IMR-90 (cell line): ENCODE results near the gene PRDM15.

Experiments
- BHLHE40 ChIP-seq: fragments of 150-350 bp; IDR thresholded peaks from 2 replicates; pipeline ENCODE4 v1.6.1; 2016; ENCODE audit warnings: mild to moderate bottlenecking, low read depth, low read length
- CEBPB ChIP-seq: IDR thresholded peaks from 2 replicates; pipeline ENCODE4 v1.6.1; 2012; ENCODE audit warnings: low read depth, low read length, improper control_type of control experiment
- CHD1 ChIP-seq: IDR thresholded peaks from 2 replicates; pipeline ENCODE4 v1.6.1; 2012; ENCODE audit warnings: low read depth, low read length, improper control_type of control experiment
- CTCF ChIP-seq: conservative IDR thresholded peaks from 2 replicates; pipeline ENCODE4 v1.5.1; 2012; ENCODE audit warnings: mild to moderate bottlenecking, low read depth, low read length, improper control_type of control experiment
- ELK1 ChIP-seq: fragments of 150-350 bp; IDR thresholded peaks from 2 replicates; pipeline ENCODE4 v1.6.1; 2016; ENCODE audit warnings: low read depth, mild to moderate bottlenecking, low read length, moderate library complexity, borderline replicate concordance
- FOS ChIP-seq: fragments of 150-350 bp; IDR thresholded peaks from 2 replicates; pipeline ENCODE4 v1.6.1; 2016; ENCODE audit warnings: low read depth, low read length
- MAFK ChIP-seq: IDR thresholded peaks from 2 replicates; pipeline ENCODE4 v1.6.1; 2012; ENCODE audit warnings: low read depth, low read length, improper control_type of control experiment
- MAZ ChIP-seq: IDR thresholded peaks from 2 replicates; pipeline ENCODE4 v1.6.1; 2012; ENCODE audit warnings: low read depth, mild to moderate bottlenecking, low read length, improper control_type of control experiment, moderate library complexity, borderline replicate concordance
- MXI1 ChIP-seq: IDR thresholded peaks from 2 replicates; pipeline ENCODE4 v1.6.1; 2012; ENCODE audit warnings: low read depth, mild to moderate bottlenecking, low read length, moderate library complexity, borderline replicate concordance
- POLR2A ChIP-seq: IDR thresholded peaks from 2 replicates; pipeline ENCODE4 v1.6.1; 2012; ENCODE audit warnings: mild to moderate bottlenecking, low read depth, low read length
- RAD21 ChIP-seq: IDR thresholded peaks from 2 replicates; pipeline ENCODE4 v1.6.1; 2012; ENCODE audit warnings: low read length, improper control_type of control experiment
- RCOR1 ChIP-seq: IDR thresholded peaks from 2 replicates; pipeline ENCODE4 v1.6.1; 2012; ENCODE audit warnings: mild to moderate bottlenecking, low read length, improper control_type of control experiment; ENCODE audit not compliant: insufficient replicate concordance
- SMC3 ChIP-seq: fragments of 150-350 bp; IDR thresholded peaks from 2 replicates; pipeline ENCODE4 v1.6.1; 2016; ENCODE audit warnings: low read depth, mild to moderate bottlenecking, antibody characterized with exemption, low read length, moderate library complexity
- USF2 ChIP-seq: fragments of 150-350 bp; IDR thresholded peaks from 2 replicates; pipeline ENCODE4 v1.6.1; 2017; ENCODE audit warnings: mild to moderate bottlenecking, antibody characterized with exemption, low read length, low read depth

GRCh38 chr21:41821756-41822431, 57.2 kb downstream of the PRDM15 start:
- no peak for TF ChIP-seq FOS
- no peak for TF ChIP-seq SMC3
- TF ChIP-seq POLR2A, result no peak
- TF ChIP-seq RAD21, result no peak
- no peak for TF ChIP-seq BHLHE40
- no peak for TF ChIP-seq CTCF
- TF ChIP-seq CHD1, result no peak
- no peak for TF ChIP-seq USF2
- no peak for TF ChIP-seq MXI1
- no peak for TF ChIP-seq MAFK
- no peak for TF ChIP-seq MAZ
- TF ChIP-seq CEBPB, result no peak
- no peak for TF ChIP-seq RCOR1
- no peak for TF ChIP-seq ELK1
